AG09319 (cell line): ENCODE data around the gene AMMECR1.

Experiments used
- DNase-seq: peaks from one replicate; pipeline ENCODE4 v3.0.0-alpha.2; 2010; ENCODE audit warnings: low read depth; ENCODE audit errors: extremely low read depth
- CTCF ChIP-seq: IDR thresholded peaks from 2 replicates; pipeline ENCODE4 v1.5.1; 2011; ENCODE audit warnings: low read depth, mild to moderate bottlenecking, inconsistent platforms, low read length, moderate library complexity

Gene AMMECR1

GRCh38 chrX:110153244-110153643 lies 164.6 kb downstream of the AMMECR1 start:
- no peak for DNase-seq
- TF ChIP-seq CTCF: no peak

- DNase-seq: peak; percentile 14
- TF ChIP-seq CTCF: peak; percentile 75
Observed at GRCh38 chrX:110146521-110146920, 171.4 kb downstream of the AMMECR1 start.

- TF ChIP-seq CTCF: peak; percentile 72
- no peak for DNase-seq
Observed at GRCh38 chrX:110145854-110146253, 172.0 kb downstream of the AMMECR1 start.

- TF ChIP-seq CTCF: no peak
- DNase-seq: no peak
Observed at GRCh38 chrX:110145311-110145710, 172.6 kb downstream of the AMMECR1 start.
